Measurements from ENCODE around the gene SULF2. TPM values are rescaled to one million over a fixed set of nuclear protein-coding genes. Genes with fewer than 3 reads are reported as not detected.

The SULF2 gene
- total RNA-seq, 2 donors from 2014 or later: 89.4 to 141 TPM

- DNase-seq (ENCODE audit: low spot score): no peak
- intact Hi-C loops (cut with DNase I): no loop called here
Observed at GRCh38 chr20:47656318-47656717, 129.0 kb downstream of the SULF2 start.

GRCh38 chr20:47655635-47656034, 129.6 kb downstream of the SULF2 start:
- intact Hi-C loops (cut with DNase I): no loop called here
- DNase-seq (ENCODE audit: low spot score): no peak

DNA sequence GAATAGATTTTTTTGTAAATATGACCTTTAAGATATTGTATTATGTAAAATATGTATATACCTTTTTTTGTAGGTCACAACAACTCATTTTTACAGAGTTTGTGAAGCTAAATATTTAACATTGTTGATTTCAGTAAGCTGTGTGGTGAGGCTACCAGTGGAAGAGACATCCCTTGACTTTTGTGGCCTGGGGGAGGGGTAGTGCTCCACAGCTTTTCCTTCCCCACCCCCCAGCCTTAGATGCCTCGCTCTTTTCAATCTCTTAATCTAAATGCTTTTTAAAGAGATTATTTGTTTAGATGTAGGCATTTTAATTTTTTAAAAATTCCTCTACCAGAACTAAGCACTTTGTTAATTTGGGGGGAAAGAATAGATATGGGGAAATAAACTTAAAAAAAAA, 130.9 kb downstream of the SULF2 start:
- intact Hi-C loops (cut with DNase I): no loop called here

DNA sequence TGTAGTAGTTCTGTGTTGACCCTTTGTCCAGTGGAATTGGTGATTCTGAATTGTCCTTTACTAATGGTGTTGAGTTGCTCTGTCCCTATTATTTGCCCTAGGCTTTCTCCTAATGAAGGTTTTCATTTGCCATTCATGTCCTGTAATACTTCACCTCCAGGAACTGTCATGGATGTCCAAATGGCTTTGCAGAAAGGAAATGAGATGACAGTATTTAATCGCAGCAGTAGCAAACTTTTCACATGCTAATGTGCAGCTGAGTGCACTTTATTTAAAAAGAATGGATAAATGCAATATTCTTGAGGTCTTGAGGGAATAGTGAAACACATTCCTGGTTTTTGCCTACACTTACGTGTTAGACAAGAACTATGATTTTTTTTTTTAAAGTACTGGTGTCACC, 131.4 kb downstream of the SULF2 start:
- no peak for DNase-seq (ENCODE audit: low spot score)
- intact Hi-C loops (cut with DNase I): no loop called here

More for the DNA sequence above, 130.9 kb downstream of the SULF2 start:
- DNase-seq (ENCODE audit: low spot score): no peak

- DNase-seq (ENCODE audit: low spot score): no peak
- intact Hi-C loops (cut with DNase I): no loop called here
Observed at GRCh38 chr20:47652794-47653193, 132.5 kb downstream of the SULF2 start.

DNA sequence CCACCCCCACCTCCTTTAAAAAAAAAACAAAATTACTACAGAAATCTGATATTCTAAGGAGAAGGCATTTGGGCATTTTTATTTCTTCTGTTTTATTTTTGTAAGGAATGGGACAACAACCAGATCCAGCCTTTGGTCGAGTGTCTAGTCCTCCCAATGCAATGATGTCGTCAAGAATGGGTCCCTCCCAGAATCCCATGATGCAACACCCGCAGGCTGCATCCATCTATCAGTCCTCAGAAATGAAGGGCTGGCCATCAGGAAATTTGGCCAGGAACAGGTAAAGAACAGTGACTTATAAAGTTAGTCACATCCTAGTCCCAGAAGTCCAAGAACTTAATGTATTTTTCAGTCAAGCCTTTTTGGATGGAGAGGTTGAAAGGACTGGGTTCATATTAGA, 133.0 kb downstream of the SULF2 start:
- intact Hi-C loops (cut with DNase I): no loop called here
- DNase-seq (ENCODE audit: low spot score): no peak

DNA sequence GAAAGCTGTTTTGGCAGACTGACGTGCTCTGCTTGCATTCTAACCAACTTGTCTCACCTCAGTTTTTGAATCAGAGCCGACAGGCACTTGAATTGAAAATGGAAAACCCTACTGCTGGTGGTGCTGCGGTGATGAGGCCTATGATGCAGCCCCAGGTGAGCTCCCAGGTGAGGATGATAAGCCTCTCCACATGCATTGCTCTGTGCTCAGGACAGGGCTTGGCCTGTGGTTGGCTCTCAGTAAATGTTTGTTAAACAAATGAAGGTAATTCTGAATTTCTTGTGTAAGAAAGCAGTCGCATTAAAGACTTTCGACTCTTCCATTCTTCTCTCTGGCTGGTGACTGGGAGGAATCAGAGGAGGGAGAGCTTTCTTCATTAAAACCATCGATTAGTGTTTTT, 136.3 kb downstream of the SULF2 start:
- intact Hi-C loops (cut with DNase I): no loop called here

DNA sequence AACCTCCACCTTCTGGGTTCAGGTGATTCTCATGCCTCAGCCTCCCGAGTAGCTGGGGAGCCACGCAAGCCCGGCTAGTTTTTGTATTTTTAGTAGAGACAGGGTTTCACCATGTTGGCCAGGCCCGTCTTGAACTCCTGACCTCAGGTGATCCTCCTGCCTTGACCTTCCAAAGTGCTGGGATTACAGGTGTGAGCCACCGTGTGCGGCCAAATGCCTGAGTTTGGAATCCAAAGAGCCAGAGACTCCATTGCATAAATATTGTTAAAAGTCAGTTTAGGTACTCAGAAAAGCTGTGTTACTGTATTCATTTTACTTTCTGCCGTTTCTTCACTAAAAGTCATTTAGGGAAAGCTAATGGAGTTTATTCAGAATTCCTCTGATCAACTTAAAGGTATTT, 137.3 kb downstream of the SULF2 start:
- intact Hi-C loops (cut with DNase I): no loop called here
- no peak for DNase-seq (ENCODE audit: low spot score)

More for the DNA sequence above, 136.3 kb downstream of the SULF2 start:
- no peak for DNase-seq (ENCODE audit: low spot score)

- no peak for DNase-seq (ENCODE audit: low spot score)
- intact Hi-C loops (cut with DNase I): no loop called here
Observed at GRCh38 chr20:47645632-47646031, 139.6 kb downstream of the SULF2 start.

GRCh38 chr20:47642624-47643023, 142.7 kb downstream of the SULF2 start:
- intact Hi-C loops (cut with DNase I): no loop called here
- DNase-seq (ENCODE audit: low spot score): no peak

GRCh38 chr20:47642118-47642517, 143.2 kb downstream of the SULF2 start:
- intact Hi-C loops (cut with DNase I): no loop called here

GRCh38 chr20:47638851-47639250, 146.4 kb downstream of the SULF2 start:
- intact Hi-C loops (cut with DNase I): loop anchor here in 1 of 2 donors (5.0 kb wide), 1 partner anchor 1623 kb away; no protein-coding TSS in a partner anchor

More at GRCh38 chr20:47642118-47642517, 143.2 kb downstream of the SULF2 start:
- DNase-seq (ENCODE audit: low spot score): no peak

DNA sequence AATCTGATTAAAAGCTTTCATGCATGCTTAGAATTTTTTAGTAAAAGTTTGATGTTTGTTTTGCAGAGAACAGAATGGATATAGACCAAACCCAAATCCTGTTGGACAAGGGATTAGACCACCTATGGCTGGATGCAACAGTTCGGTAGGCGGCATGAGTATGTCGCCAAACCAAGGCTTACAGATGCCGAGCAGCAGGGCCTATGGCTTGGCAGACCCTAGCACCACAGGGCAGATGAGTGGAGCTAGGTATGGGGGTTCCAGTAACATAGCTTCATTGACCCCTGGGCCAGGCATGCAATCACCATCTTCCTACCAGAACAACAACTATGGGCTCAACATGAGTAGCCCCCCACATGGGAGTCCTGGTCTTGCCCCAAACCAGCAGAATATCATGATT, 150.0 kb downstream of the SULF2 start:
- intact Hi-C loops (cut with DNase I): loop anchor here in 1 of 2 donors (5.0 kb wide), 1 partner anchor 1627 kb away; no protein-coding TSS in a partner anchor

More at GRCh38 chr20:47638851-47639250, 146.4 kb downstream of the SULF2 start:
- no peak for DNase-seq (ENCODE audit: low spot score)

GRCh38 chr20:47631078-47631477, 154.2 kb downstream of the SULF2 start:
- intact Hi-C loops (cut with DNase I): no loop called here
- DNase-seq (ENCODE audit: low spot score): no peak

More for the DNA sequence above, 150.0 kb downstream of the SULF2 start:
- DNase-seq (ENCODE audit: low spot score): no peak

- intact Hi-C loops (cut with DNase I): loop anchor here in 1 of 2 donors (10.0 kb wide), 2 partner anchors 355 to 875 kb away; no protein-coding TSS in a partner anchor
- no peak for DNase-seq (ENCODE audit: low spot score)
Observed at GRCh38 chr20:47629907-47630306, 155.4 kb downstream of the SULF2 start.

GRCh38 chr20:47627540-47627939, 157.7 kb downstream of the SULF2 start:
- DNase-seq (ENCODE audit: low spot score): no peak
- intact Hi-C loops (cut with DNase I): loop anchor here in 1 of 2 donors (10.0 kb wide), 2 partner anchors 353 to 873 kb away; no protein-coding TSS in a partner anchor

- intact Hi-C loops (cut with DNase I): loop anchor here in 1 of 2 donors (10.0 kb wide), 2 partner anchors 348 to 868 kb away; no protein-coding TSS in a partner anchor
- DNase-seq (ENCODE audit: low spot score): no peak
Observed at GRCh38 chr20:47623206-47623605, 162.1 kb downstream of the SULF2 start.

GRCh38 chr20:47622118-47622665, 163.1 kb downstream of the SULF2 start:
- no peak for DNase-seq (ENCODE audit: low spot score)
- intact Hi-C loops (cut with DNase I): loop anchor here in 1 of 2 donors (10.0 kb wide), 2 partner anchors 347 to 867 kb away; no protein-coding TSS in a partner anchor

DNA sequence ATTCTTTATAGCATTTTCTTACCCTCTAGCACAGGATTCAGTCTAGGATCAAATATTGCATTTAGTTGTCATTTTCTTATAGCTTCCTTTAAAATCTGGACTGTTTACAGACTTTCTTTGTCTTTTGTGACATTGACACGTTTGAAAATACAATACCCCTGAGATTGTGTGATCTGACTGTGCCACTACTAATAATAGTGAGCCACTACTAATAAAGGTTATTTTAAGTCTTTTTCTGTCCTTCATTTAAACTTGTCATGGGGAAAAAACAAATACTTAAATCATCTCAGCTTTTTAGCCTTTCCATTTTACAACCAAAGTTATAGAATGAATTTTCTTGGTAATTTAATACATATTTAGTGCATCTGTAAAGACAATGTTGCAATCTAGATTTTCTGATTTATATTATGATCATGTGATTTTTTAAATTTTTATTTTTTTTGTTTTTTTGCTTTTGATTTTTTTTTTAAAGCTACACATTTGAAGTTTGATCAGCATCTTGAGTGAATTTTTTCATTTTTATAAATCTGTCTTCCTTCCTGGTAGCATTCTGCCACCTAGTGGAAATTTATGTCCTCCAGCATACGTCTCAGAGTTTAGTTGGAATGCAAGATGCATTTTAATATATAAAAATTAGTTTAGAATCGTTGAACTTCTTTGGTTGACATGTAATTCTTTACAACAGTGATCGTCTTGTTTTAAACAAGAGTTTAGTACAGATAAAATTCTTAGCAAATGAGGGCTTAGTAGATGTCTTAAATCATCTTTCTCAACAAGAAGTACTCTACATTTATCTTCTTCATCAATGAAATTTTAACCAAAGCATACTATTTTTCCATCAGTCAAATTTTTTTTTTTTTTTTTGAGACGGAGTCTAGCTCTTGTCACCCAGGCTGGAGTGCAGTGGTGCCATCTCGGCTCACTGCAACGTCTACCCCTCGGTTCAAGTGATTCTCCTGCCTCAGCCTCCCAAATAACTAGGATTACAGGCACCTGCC, 164.2 kb downstream of the SULF2 start:
- intact Hi-C loops (cut with DNase I): loop anchor here in 1 of 2 donors (10.0 kb wide), 2 partner anchors 346 to 866 kb away; no protein-coding TSS in a partner anchor
- DNase-seq (ENCODE audit: low spot score): no peak

DNA sequence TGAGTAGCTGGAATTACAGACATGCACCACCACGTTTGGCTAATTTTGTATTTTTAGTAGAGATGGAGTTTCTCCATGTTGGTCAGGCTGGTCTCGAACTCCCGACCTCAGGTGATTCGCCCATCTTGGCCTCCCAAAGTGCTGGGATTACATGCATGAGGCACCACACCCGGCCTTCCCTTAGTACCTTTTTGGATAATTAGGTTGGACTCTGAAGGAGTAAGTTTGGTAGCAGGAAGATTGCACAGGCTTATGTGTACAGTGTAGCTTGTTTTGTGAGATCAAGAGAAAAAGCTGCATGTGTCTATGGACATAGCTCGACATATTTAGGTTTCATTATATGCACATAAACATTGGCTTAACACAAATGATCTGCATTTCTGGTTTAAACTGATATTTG, 166.8 kb downstream of the SULF2 start:
- intact Hi-C loops (cut with DNase I): loop anchor here (5.0 to 10.0 kb wide), 3 partner anchors 114 to 224 kb away; partner anchors contain the start of gene NCOA3 (in 1 of the 2)
- no peak for DNase-seq (ENCODE audit: low spot score)
